Measurements from ENCODE around the gene ZKSCAN1.

GRCh38 chr7:100077205-100077604 lies 61.8 kb downstream of the ZKSCAN1 start:
- TF ChIP-seq POLR2AphosphoS5 (IDR thresholded peaks at IDR 0.05; ENCODE audit: insufficient read depth in 1 of 2, low read depth in 1 of 2): no peak
- no peak for TF ChIP-seq POLR2A (IDR thresholded peaks at IDR 0.05)
